Subcutaneous adipose tissue (tissue), 4 donors: Measurements from ENCODE around the gene RCAN3. TPM values are rescaled to one million over a fixed set of nuclear protein-coding genes. Genes with fewer than 3 reads are reported as not detected.

Experiments
- CTCF ChIP-seq: fragments of 450-650 bp; IDR thresholded peaks from one replicate; pipeline ENCODE4 v1.5.1; 2016; ENCODE audit warnings: low read depth, mild to moderate bottlenecking, control low read depth, antibody characterized with exemption, moderate library complexity
- total RNA-seq, 4 donors: library from RNA; depleted of rRNA; stranded (reverse); fragments of >200 nt; gene quantifications; one replicate each; pipeline ENCODE4 v1.1.0, GENCODE V29; 2016

The RCAN3 gene
- total RNA-seq, 4 donors from 2014 or later, result 5.3 to 10.9 (median 6.9) TPM

DNA sequence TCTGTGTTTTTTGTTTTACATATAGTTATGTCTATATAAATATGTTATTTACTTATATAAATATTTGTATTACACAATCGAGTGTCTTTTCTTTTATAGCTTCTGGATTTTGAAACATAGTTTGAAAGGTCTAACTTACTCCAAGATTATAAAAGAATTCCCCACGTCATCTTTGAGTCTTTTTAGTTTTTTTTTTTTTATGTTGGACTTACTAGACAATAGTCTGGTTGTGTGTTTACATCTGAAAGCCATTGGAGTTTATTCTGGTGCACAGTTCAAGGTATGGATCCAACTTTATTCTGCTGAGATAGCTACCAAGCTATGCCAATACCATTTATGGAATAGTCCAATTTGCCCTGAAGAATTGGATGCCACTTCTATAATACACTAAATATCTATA is 26.1 kb upstream of the RCAN3 start:
- TF ChIP-seq CTCF, result no peak

GRCh38 chr1:24477309-24477708 is 25.3 kb upstream of the RCAN3 start:
- TF ChIP-seq CTCF, result no peak

DNA sequence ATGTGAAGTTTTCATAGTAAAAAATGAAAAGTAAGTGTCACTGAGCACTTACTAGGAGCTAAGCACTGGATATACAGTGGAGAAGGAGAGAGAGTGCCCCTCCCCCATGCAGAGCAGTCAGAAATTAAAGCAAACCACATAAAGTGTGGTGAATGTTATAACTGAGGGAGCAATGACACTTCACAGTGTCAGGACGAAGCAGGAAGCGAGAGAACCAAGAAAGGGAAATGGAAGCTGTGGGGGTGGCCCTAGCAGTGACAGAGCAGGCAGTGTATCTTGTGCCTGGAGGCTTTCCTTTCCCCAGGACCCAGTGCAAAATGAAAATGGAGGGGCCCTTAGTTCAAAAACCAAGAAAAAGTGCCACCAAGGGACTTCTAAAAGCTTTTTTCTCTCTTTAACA is 21.5 kb upstream of the RCAN3 start:
- TF ChIP-seq CTCF, result no peak

DNA sequence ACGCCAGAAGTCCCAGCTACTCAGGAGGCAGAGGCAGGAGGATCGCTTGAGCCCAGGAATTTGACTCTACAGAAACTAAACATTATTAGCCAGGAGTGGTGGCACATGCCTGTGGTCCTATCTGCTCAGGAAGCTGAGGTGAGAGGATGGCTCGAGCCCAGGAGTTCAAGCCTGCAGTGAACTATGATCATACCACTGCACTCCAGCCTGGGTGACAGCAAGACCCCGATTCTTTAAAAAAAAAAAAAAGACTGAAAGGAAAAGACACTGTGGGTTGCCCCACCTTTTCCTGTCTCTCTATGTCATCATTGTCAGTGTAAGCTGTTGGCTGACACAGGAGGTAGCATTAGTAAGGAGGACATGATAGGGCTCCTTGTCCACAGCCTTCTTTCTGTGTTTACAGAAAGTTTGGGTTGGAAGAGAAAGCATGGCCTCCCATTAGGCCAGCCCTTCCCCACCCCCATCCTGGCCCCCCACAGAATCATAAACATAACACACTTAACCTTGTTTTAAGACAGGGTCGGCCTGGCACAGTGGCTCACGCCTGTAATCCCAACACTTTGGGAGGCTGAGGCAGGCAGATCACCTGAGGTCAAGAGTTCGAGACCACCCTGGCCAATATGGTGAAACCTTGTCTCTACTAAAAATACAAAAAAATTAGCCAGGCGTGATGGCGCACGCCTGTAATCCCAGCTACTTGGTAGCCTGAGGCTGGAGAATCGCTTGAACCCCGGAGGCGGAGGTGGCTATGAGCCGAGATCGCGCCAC is 20.6 kb upstream of the RCAN3 start:
- TF ChIP-seq CTCF, result no peak

- TF ChIP-seq CTCF, result no peak
Observed at GRCh38 chr1:24483441-24483840, 19.2 kb upstream of the RCAN3 start.

GRCh38 chr1:24484199-24484598 is 18.4 kb upstream of the RCAN3 start:
- TF ChIP-seq CTCF, result no peak

DNA sequence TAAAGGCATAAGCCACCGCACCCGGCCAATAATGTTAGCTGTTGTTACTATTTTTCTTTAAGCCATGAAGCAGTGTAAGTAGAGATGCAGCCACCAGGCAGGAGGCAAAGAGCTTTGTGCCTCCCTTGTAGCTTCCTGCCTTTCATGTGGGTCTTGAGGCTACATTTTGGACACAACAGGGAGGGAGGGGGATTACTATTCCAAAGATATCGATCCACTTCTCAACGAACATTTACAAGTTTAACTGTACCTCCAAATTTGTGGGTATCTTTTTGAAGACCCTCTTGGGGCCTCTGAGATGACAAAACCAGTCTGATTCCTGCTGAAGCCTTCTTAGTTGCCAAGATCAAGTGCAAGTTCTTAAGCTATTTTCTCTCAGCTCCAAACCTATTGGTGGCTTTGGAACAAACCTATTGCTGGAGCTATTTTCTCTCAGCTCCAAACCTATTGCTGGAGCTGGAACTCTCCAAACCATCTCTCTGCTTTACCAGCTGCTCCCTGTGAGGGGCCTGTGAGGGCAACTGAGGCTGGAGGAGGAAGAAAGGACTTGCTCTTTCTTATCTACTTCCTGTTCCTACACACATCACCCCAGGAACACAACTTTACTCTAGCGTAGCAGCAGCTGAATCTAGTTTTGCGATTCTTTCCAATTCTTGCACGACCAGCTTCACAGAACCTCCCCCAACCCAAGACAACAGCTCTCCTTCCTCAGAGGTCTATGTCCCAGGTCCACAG is 16.1 kb upstream of the RCAN3 start:
- TF ChIP-seq CTCF, result no peak
